Measurements from ENCODE around the gene ZYX.

- TF ChIP-seq, protein P1, sequence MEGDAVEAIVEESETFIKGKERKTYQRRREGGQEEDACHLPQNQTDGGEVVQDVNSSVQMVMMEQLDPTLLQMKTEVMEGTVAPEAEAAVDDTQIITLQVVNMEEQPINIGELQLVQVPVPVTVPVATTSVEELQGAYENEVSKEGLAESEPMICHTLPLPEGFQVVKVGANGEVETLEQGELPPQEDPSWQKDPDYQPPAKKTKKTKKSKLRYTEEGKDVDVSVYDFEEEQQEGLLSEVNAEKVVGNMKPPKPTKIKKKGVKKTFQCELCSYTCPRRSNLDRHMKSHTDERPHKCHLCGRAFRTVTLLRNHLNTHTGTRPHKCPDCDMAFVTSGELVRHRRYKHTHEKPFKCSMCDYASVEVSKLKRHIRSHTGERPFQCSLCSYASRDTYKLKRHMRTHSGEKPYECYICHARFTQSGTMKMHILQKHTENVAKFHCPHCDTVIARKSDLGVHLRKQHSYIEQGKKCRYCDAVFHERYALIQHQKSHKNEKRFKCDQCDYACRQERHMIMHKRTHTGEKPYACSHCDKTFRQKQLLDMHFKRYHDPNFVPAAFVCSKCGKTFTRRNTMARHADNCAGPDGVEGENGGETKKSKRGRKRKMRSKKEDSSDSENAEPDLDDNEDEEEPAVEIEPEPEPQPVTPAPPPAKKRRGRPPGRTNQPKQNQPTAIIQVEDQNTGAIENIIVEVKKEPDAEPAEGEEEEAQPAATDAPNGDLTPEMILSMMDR (IDR thresholded peaks at IDR 0.05; ENCODE audit: borderline replicate concordance, extremely low read depth, low read length, poor library complexity, severe bottlenecking) = no peak
- no peak for TF ChIP-seq EZH2 (IDR thresholded peaks at IDR 0.05; ENCODE audit: borderline replicate concordance, low read depth, low read length, severe bottlenecking)
Measured at GRCh38 chr7:143434660-143435059, 53.5 kb downstream of the ZYX start.
